ENCODE data around the gene GOLGB1.
"Not testable (repeated sequence)": the region's sequence is repeated elsewhere in the genome, so short reads cannot be mapped to it uniquely, and the experiment has no call there.

GOLGB1 gene, protein sequence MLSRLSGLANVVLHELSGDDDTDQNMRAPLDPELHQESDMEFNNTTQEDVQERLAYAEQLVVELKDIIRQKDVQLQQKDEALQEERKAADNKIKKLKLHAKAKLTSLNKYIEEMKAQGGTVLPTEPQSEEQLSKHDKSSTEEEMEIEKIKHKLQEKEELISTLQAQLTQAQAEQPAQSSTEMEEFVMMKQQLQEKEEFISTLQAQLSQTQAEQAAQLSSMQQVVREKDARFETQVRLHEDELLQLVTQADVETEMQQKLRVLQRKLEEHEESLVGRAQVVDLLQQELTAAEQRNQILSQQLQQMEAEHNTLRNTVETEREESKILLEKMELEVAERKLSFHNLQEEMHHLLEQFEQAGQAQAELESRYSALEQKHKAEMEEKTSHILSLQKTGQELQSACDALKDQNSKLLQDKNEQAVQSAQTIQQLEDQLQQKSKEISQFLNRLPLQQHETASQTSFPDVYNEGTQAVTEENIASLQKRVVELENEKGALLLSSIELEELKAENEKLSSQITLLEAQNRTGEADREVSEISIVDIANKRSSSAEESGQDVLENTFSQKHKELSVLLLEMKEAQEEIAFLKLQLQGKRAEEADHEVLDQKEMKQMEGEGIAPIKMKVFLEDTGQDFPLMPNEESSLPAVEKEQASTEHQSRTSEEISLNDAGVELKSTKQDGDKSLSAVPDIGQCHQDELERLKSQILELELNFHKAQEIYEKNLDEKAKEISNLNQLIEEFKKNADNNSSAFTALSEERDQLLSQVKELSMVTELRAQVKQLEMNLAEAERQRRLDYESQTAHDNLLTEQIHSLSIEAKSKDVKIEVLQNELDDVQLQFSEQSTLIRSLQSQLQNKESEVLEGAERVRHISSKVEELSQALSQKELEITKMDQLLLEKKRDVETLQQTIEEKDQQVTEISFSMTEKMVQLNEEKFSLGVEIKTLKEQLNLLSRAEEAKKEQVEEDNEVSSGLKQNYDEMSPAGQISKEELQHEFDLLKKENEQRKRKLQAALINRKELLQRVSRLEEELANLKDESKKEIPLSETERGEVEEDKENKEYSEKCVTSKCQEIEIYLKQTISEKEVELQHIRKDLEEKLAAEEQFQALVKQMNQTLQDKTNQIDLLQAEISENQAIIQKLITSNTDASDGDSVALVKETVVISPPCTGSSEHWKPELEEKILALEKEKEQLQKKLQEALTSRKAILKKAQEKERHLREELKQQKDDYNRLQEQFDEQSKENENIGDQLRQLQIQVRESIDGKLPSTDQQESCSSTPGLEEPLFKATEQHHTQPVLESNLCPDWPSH (N-terminal part only)

DNA sequence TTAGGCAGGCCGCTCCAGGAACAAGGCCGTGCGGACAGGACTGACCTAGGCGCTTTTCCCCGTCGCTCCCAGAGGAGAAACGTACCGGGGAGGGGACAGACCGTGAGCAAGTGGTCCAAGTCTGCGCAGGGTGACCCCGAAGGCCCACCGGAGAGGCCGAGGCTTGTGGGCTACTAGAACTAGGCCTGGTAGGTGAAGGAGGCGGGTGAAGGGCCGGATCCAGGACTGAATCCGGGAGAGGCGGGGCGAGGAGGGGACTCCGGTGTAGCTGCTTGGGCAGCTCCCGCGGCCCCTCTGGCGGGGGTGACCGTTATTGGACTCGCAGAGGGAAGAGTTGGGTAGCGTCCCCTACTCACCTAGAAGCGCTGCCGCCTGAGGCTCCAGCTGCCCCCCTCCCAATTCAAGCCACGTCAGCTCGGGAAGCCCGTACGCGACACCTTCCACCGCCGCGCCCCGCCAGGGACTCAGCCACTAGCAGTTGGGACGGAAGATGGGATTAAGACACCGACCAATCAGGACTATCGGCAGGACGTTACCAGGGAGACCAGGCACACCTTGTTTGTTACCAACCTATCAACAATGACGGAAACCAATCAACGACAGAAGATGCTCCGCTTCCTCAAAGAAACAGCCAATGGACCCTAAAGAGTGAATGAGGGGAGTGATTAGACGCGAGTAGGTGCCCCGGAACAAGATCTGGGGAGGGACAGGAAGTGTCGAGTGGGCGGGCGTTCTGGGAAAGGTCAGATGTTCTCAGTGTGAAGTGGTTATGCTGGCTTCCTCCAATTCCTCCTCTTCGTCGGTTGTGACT is at the start of gene GOLGB1:
TSS of gene GOLGB1 (minus strand) at position 466 of the 811 bp plus-strand sequence. CDS start 18,770 bp downstream, outside the sequence.
- peak; percentile 100 for DNase-seq (ENCODE audit: low spot score)

GRCh38 chr3:121796970-121797369 is 47.4 kb upstream of the GOLGB1 start:
- no peak for DNase-seq (ENCODE audit: low spot score)

DNA sequence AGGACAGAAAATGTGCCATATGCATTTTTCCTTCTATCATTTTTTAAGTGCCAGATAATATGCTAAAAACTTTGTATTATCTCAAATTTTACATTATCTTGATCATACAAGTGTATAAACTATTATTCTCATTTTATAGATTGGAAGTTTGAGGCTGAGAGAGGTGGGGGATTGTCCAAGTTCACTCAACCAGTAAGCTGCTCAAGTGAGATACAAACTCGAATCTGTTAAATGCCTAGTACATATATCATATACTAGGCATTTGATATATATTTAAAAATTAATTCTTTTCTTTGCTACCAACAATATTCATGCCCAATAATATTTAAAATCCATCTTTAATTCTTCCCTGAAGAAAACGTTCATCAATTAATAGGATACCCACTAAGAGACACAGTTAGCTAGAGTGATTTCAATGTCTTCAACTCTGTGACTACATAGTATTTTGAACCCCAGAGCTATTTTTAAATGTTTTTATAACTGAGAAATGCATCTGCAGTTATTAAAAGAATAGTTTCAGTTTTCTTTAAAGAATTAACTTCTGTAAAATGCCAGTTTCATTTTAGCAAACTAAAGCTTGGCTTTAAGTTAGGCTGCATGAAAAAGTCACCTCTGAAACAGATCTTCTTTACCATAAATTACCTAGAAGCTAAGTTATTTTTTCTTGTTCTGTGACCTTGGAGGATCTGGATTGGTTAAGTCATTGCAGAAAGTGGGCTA is 44.9 kb upstream of the GOLGB1 start:
- DNase-seq (ENCODE audit: low spot score): no peak

DNA sequence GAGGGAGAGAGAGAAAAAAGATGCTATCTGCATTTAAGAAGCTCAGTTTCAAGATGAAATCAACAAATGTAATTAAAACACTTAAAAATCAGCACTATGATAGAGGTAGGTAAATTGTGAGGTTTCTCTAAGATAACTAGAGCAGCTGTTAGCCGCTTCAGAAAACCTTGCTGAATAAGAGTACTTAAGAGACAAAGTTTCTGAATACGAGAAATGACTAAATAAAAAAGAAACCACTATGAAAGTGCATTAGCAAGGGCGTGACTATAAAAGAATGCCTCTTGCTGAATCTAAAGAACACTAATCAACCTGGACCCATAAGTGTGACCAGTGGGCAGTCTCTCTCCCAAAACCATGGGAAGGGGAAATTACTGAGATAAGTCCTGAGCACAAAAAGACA is 43.5 kb upstream of the GOLGB1 start:
- no peak for DNase-seq (ENCODE audit: low spot score)

DNA sequence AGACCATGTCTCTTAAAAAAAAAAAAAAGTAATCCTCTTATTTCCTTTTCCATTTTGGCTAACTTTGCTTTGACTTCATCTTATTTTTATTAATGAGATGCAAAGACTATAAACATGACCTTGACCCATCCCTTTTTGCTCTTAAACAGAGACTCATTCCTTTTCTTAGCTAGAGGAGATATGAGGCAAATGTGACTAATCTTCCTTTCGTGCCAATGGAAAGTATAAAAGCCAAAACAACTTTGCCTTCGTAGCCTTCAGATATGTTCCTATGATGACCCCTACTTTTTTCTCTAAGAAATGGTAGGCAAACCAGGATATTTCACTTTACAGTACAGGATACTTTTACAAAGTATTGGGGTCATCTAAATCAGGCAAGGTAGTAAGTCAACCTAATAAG is 36.9 kb upstream of the GOLGB1 start:
- DNase-seq (ENCODE audit: low spot score): no peak

DNA sequence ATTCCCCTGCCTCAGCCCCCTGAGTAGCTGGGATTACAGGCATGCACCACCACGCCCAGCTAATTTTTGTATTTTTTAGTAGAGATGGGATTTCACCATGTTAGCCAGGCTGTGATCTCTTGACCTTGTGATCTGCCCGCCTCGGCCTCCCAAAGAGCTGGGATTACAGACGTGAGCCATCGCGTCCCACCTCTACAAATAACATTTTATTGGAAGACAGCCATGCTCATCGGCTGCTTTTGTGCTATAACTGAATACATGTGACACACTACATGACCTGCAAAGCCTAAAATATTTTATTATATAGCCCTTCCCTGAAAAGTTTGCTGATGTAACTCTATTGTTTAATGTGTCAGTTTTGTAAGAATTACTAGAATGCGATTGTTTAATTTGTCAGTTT is 33.2 kb upstream of the GOLGB1 start:
- DNase-seq (ENCODE audit: low spot score): not testable (repeated sequence)

DNA sequence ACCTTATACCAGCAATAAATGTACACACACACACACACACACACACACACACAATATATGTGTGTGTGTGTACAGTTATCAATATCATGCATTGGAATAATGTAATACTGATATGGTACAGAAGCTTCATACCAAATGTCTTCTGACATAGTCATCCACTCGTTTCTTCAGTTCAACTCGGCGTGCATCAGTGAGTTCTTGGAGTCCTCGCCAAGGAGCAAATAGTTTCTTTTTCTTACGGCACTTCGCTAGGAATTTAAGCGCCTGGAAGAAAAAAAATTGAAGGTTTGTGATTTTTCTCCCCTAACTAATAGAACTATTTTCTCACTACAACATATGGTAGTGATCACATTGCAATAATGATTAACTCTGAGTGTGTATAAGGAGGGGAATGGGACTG is 32.1 kb upstream of the GOLGB1 start:
- no peak for DNase-seq (ENCODE audit: low spot score)

- not testable (repeated sequence) for DNase-seq (ENCODE audit: low spot score)
Observed at GRCh38 chr3:121775095-121775494, 25.6 kb upstream of the GOLGB1 start.

DNA sequence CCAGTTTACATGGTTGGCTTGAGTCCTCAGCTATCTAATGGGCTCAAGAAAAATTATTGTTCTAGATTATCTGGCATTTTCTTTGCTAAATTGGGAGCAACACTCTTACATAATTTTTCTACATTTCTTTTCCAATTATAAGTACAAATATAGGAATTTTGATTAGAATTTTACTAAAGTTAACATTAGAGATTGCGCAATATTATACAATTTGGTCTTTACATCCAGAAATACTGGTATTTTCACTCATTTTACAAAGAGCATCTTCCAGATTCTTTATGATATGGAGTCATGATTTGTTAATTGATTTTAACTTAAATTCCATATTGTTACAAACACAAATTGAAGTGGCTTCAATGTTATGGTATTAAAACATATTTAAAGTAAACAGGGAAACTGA is 19.7 kb upstream of the GOLGB1 start:
- no peak for DNase-seq (ENCODE audit: low spot score)

DNA sequence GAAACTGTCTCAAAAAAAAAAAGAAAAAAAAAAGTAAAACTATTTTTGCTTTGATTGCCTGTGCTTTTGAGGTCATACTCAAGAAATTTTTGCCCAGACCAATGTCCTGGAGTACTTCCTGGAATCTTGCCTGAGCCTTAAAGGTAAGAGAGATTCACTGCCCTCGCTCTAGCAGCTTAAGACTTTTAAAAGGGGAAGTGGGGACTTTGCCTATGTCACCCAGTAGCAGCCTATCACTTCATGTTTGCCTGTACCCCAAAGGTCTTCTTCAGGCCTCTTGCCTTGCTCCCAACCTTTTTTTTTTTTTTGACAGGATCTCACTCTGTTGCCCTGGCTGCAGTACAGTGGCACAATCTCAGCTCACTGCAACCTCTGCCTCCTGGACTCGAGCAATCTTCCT is 18.9 kb upstream of the GOLGB1 start:
- DNase-seq (ENCODE audit: low spot score): no peak

- no peak for DNase-seq (ENCODE audit: low spot score)
Observed at GRCh38 chr3:121759541-121760202, 10.1 kb upstream of the GOLGB1 start.

DNA sequence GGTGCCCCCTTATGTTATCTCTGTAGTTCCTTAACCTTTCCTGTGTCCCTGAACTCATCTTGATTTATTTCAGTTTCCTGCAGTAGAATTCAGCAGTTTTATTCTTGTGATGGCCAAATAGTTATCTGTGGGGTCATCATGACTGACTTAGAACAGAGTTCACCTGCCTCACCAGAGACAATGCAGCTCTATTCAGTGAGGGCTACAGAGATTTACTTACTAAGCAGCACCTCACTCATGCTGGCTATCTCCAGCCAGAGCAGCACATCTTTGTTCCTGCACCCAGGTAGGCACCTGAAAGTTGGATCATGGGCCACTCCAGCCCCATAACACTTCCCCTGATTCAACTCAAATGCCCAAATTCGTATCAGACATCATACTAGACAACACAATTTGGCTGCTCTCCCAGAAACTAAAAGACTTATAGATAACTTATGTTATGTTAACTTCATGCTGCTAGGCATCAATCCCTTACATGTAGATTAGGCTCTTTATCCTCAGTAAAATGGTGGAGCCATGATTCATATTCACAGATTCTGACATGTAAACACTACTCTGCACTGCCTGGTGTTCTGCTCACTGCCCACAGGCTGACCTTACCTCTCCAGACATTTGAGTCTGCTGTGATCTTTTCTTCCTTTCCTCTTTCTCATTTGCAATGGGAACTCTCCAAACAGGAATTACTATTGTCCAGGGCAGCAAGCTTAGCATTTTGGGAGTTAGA is 9.3 kb upstream of the GOLGB1 start:
- DNase-seq (ENCODE audit: low spot score): no peak

GRCh38 chr3:121757812-121758545 is 8.4 kb upstream of the GOLGB1 start:
- DNase-seq (ENCODE audit: low spot score): no peak

DNA sequence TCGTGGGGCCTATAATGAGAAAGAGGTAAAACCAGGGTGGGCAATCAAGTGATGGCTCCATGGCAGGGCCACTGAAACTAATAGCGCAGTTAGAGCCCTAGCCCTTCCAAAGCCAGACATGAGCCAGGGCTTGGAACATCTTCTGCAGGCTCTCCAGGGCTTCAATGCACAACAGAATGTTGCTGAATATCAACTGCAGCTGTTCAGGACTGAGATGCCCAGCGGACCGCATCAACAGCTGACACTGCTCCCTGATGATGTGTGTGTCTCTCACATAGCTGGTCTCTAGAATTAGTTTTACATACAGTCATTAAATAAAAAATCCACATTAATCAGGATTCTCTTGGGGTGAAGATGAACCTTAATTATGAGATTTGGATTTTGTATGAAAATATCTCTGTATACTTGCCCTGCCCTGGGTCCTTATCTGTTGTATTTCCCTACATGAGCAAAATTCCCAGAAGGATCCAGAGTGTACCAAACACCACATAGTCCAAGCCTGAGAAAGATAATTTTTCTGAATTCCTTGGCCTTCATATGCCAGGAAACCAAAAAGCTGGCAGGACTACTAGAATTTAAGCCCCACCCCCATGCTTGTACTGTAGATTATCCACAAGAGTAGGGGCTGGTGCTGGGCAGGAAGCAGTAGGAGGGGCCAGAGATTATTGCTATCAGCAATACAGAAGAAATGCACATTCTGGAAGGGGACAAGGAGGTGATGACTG is 7.7 kb upstream of the GOLGB1 start:
- no peak for DNase-seq (ENCODE audit: low spot score)

GRCh38 chr3:121752772-121753171 is 3.2 kb upstream of the GOLGB1 start:
- no peak for DNase-seq (ENCODE audit: low spot score)

DNA sequence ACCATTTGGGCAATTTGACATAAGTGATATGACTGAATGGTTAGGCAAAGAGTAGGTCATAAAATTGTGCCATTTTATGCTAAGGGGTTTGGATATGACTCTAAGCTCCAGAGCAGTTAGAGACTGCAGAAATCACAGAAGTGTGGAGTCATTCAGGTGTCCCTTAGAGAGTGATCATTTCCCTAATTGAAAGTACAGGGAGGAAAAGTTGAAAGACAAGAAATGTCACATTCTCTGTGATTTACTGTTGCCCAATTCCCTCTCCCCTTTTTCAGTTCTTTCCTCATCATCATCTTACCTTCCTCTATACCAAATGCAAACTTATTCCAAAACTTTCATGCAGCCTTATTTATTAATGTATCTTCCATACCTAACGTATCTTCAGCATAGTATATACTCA is 2.7 kb upstream of the GOLGB1 start:
- no peak for DNase-seq (ENCODE audit: low spot score)

GRCh38 chr3:121750087-121750415 is 510 bp upstream of the GOLGB1 start:
- no peak for DNase-seq (ENCODE audit: low spot score)

DNA sequence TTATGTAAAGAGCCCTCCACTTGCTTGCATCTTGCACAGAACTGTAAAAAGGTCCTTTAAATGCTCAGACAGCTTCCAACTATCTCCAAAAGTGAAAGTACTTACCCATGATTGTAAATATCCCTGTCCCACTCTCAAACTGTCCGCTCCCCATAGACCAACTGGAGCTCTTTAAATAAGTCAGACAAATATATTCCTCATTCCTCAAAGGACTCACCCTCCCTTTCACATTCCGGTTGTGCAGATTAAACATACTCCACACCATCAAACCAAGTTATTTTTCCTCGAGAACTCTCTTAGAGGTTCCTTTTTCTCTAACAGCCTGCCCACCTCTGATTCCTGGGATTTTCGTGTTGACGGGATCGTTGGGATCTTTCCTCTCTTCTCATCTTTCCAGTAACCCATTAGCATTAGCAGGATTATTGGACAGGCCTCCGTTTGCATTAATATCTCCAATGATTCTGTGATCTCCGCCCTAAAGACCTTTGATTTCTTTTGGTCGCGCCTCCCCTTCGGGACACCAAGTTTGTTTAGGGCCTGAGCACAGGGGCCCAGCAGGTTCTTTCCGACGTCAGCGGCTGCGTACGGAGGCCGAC is 763 bp downstream of the GOLGB1 start:
- DNase-seq (ENCODE audit: low spot score): peak; percentile 67

Data from cerebellar cortex (tissue), 1 donor.